Keratinocyte (primary cell): ENCODE results near the gene EHMT1. TPM values are rescaled to one million over a fixed set of nuclear protein-coding genes. Genes with fewer than 3 reads are reported as not detected.
"Not testable (repeated sequence)": the region's sequence is repeated elsewhere in the genome, so short reads cannot be mapped to it uniquely, and the experiment has no call there.

Experiments
- DNase-seq: peaks from one replicate; pipeline ENCODE4 v3.0.0-alpha.2; 2011; ENCODE audit warnings: low read depth, missing footprints, low spot score
- FAIRE-seq: peaks from 2 replicates; lab custom pipeline; 2011; peaks lifted over from hg19 to GRCh38; lab: Jason Lieb, UNC
- H2AFZ ChIP-seq: 2 replicates; pipeline ENCODE4 v1.6.0; 2012; ENCODE audit warnings: low read length, control low read depth, inconsistent platforms; ENCODE audit not compliant: control insufficient read depth
- H3K27ac ChIP-seq: 2 replicates; pipeline ENCODE4 v1.5.1; 2011; ENCODE audit warnings: low read length; ENCODE audit not compliant: control insufficient read depth, insufficient read depth
- H3K27me3 ChIP-seq: 3 replicates; pipeline ENCODE4 v1.6.0; 2011; ENCODE audit warnings: low read length; ENCODE audit not compliant: control insufficient read depth, insufficient read depth; ENCODE audit errors: extremely low read depth
- H3K36me3 ChIP-seq, 2 experiments: 2 replicates in 1 of 2; 3 replicates in 1 of 2; pipeline ENCODE4 v1.5.1; 2011; ENCODE audit warnings: low read length in 2 of 2, mild to moderate bottlenecking in 1 of 2; ENCODE audit not compliant: control insufficient read depth in 2 of 2, insufficient read depth in 2 of 2; ENCODE audit errors: extremely low read depth in 1 of 2
- H3K4me1 ChIP-seq: 3 replicates; pipeline ENCODE4 v1.5.1; 2011; ENCODE audit warnings: low read length; ENCODE audit not compliant: control insufficient read depth, insufficient read depth; ENCODE audit errors: extremely low read depth
- H3K4me2 ChIP-seq: 3 replicates; pipeline ENCODE4 v1.6.0; 2011; ENCODE audit warnings: low read depth, low read length; ENCODE audit not compliant: control insufficient read depth, insufficient read depth; ENCODE audit errors: extremely low read depth
- H3K4me3 ChIP-seq, 3 experiments: fragments of 200-600 bp in 1 of 3; sonication (generic) in 1 of 3; 2 replicates in 2 of 3; 3 replicates in 1 of 3; pipeline ENCODE4 v1.5.1; 2011 to 2016; ENCODE audit warnings: low read length in 3 of 3, mild to moderate bottlenecking in 3 of 3, control low read depth in 2 of 3, inconsistent platforms in 1 of 3, low read depth in 1 of 3, mixed read lengths in 1 of 3, mixed run types in 1 of 3, moderate library complexity in 1 of 3; ENCODE audit not compliant: control insufficient read depth in 2 of 3, insufficient read depth in 2 of 3; ENCODE audit errors: extremely low read depth in 1 of 3
- H3K79me2 ChIP-seq: 2 replicates; pipeline ENCODE4 v1.6.0; 2012; ENCODE audit warnings: low read length; ENCODE audit not compliant: control insufficient read depth, insufficient read depth
- H3K9ac ChIP-seq: 3 replicates; pipeline ENCODE4 v1.6.0; 2011; ENCODE audit warnings: low read length; ENCODE audit not compliant: control insufficient read depth, insufficient read depth; ENCODE audit errors: extremely low read depth
- H3K9me1 ChIP-seq: 3 replicates; pipeline ENCODE4 v1.6.0; 2011; ENCODE audit warnings: low read length; ENCODE audit not compliant: control insufficient read depth, insufficient read depth; ENCODE audit errors: extremely low read depth
- H3K9me3 ChIP-seq: 2 replicates; pipeline ENCODE4 v1.5.1; 2012; ENCODE audit warnings: low read depth, low read length; ENCODE audit not compliant: control insufficient read depth
- H4K20me1 ChIP-seq: 3 replicates; pipeline ENCODE4 v1.6.0; 2011; ENCODE audit warnings: low read length; ENCODE audit not compliant: control insufficient read depth, insufficient read depth; ENCODE audit errors: extremely low read depth
- CTCF ChIP-seq, 3 experiments: IDR thresholded peaks in 1 of 3; conservative IDR thresholded peaks in 1 of 3; optimal IDR thresholded peaks in 1 of 3; 2 replicates in 2 of 3; 3 replicates in 1 of 3; pipeline versions ENCODE3 to v1.5.1; 2011; ENCODE audit warnings: low read length in 3 of 3, mild to moderate bottlenecking in 3 of 3, moderate library complexity in 2 of 3, control low read depth in 1 of 3, inconsistent platforms in 1 of 3; ENCODE audit not compliant: insufficient read depth in 2 of 3; ENCODE audit errors: extremely low read depth in 1 of 3
- EZH2 ChIP-seq: IDR thresholded peaks from one replicate; pipeline ENCODE4 v1.6.1; 2012; ENCODE audit warnings: inconsistent platforms, mild to moderate bottlenecking, low read length, moderate library complexity
- dilution Hi-C: fragments of 300-500 bp; cut with MboI; formaldehyde crosslinking; loops from one replicate; pipeline ENCODE4 v1.7.0; 2020; ENCODE audit warnings: low sequenced_read_pairs; ENCODE audit not compliant: extremely low pct_ligation_motif_present
- polyA plus RNA-seq, 5 experiments: library from polyadenylated mRNA; depleted of rRNA in 3 of 5; stranded (reverse) in 3 of 5; stranded (forward) in 1 of 5; unstranded in 1 of 5; fragments of >200 nt; gene quantifications; 1 replicate in 1 of 5; 2 replicates in 3 of 5; 3 replicates in 1 of 5; pipeline versions ENCODE4 v1.2.1 to v1.2.3, GENCODE V29; 2011 to 2012; ENCODE audit warnings: missing spikeins in 2 of 5, low read depth in 1 of 5, low replicate concordance in 1 of 5

The EHMT1 gene
- polyA plus RNA-seq, 1 donor (not counting 4 experiments of a cell fraction or from before 2014, with no cell fraction given): 25.9 TPM

DNA sequence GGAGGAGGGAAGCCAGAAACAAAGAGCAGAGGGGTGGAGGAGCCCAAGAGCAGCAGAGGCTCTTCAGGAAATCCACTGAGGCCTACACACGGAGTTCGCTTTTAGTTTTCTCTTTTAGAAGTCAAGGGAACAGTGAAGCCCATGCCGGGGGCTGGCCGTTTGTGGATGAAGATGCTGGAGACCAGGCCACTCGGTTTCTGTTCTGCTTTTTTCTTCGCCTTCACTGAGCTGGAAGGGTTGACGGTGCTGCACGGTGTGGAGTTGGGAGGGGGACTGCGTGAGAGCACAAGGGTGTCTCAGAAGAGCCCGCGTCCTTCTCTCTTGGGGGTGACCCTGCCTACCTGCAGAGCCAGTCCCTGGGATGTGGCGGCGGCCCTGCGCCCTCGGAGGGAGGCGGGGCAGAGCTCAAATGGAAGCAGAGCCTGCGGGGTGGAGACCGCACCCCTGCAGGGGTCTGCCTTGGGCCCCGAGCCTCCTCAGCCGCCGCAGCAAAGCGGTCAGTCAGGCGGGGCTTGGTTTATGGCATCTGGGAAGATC lies 190.3 kb downstream of the EHMT1 start:
- H3K4me3 ChIP-seq: no peak overlapping the region
- DNase-seq (no peak), FAIRE-seq (no peak)
- dilution Hi-C loops: no loop called here
- peaks cover 2% of the 10 kb centered on the region for H3K4me1 ChIP-seq
- no peaks in the 10 kb centered on the region for H3K27me3 ChIP-seq
- TF ChIP-seq EZH2 (no peak), CTCF (optimal IDR thresholded peaks at IDR 0.05 in 1 of 3, IDR thresholded peaks at IDR 0.05 in 1 of 3, conservative IDR thresholded peaks at IDR 0.05 in 1 of 3; ENCODE audit: extremely low read depth in 1 of 3, insufficient read depth in 2 of 3, low read length in 3 of 3) (no peak)
- no peak overlapping the region for H3K27ac ChIP-seq
- H3K9me3 ChIP-seq: no peaks in the 10 kb centered on the region
- H3K79me2 ChIP-seq: no peaks in the 10 kb centered on the region
- H3K4me2 ChIP-seq: no peak overlapping the region
- H3K9ac ChIP-seq: no peak overlapping the region
- no peaks in the 10 kb centered on the region for H3K9me1 ChIP-seq
- H3K36me3 ChIP-seq: peaks cover 11 to 15% of the 10 kb centered on the region in 2 experiments
- no peak overlapping the region for H2AFZ ChIP-seq
- no peaks in the 10 kb centered on the region for H4K20me1 ChIP-seq

GRCh38 chr9:137809726-137810450 lies 191.1 kb downstream of the EHMT1 start:
- H3K9me1 ChIP-seq, H3K27ac ChIP-seq, FAIRE-seq, H3K9me3 ChIP-seq, H3K4me2 ChIP-seq, H3K79me2 ChIP-seq, H3K4me3 ChIP-seq, dilution Hi-C loops, H3K27me3 ChIP-seq, H4K20me1 ChIP-seq, H3K4me1 ChIP-seq, H3K9ac ChIP-seq, H2AFZ ChIP-seq, DNase-seq: not testable (repeated sequence)
- peaks cover 13 to 15% of the 10 kb centered on the region in 2 experiments for H3K36me3 ChIP-seq
